ENCODE results near the gene MEOX1.

GRCh38 chr17:43620147-43620546 lies 41.6 kb downstream of the MEOX1 start:
- no peak for TF ChIP-seq CTCF (IDR thresholded peaks at IDR 0.05)
- no peak for TF ChIP-seq SP1 (CRISPR knock-in tag; conservative IDR thresholded peaks at IDR 0.05)
- no peak for TF ChIP-seq ZSCAN18 (CRISPR knock-in tag; IDR thresholded peaks at IDR 0.05)
- no peak for TF ChIP-seq ZNF317 (CRISPR knock-in tag; IDR thresholded peaks at IDR 0.05; ENCODE audit: borderline replicate concordance, low read depth)
- no peak for TF ChIP-seq JUN (CRISPR knock-in tag; IDR thresholded peaks at IDR 0.05)
- no peak for TF ChIP-seq HMGXB4 (CRISPR knock-in tag; IDR thresholded peaks at IDR 0.05)
- no peak for TF ChIP-seq ZNF232 (CRISPR knock-in tag; IDR thresholded peaks at IDR 0.05)
- TF ChIP-seq KAT7 (CRISPR knock-in tag; IDR thresholded peaks at IDR 0.05; ENCODE audit: borderline replicate concordance): no peak
- no peak for TF ChIP-seq CREB1 (CRISPR knock-in tag; IDR thresholded peaks at IDR 0.05)
- TF ChIP-seq MAX (CRISPR knock-in tag; IDR thresholded peaks at IDR 0.05): no peak
- no peak for TF ChIP-seq MLX (CRISPR knock-in tag; IDR thresholded peaks at IDR 0.05)
